Smooth muscle cell (in vitro differentiated cells): Measurements from ENCODE around the gene ADGRG6. TPM values are rescaled to one million over a fixed set of nuclear protein-coding genes. Genes with fewer than 3 reads are reported as not detected.

Experiments used
- DNase-seq: peaks from one replicate; lab custom pipeline; 2025; ENCODE audit not compliant: unreplicated experiment; lab: John Stamatoyannopoulos, UW
- H2AFZ ChIP-seq: fragments of 200-600 bp; sonication (generic); 2 replicates; pipeline ENCODE4 v1.6.0; 2016; ENCODE audit warnings: antibody characterized with exemption, low read depth, mild to moderate bottlenecking
- H3F3A ChIP-seq: fragments of 200-600 bp; sonication (generic); 2 replicates; pipeline ENCODE4 v1.6.0; 2017; ENCODE audit warnings: antibody characterized with exemption, low read depth
- H3K27ac ChIP-seq: fragments of 200-600 bp; sonication (generic); 2 replicates; pipeline ENCODE4 v1.5.1; 2016; ENCODE audit warnings: low read depth, mild to moderate bottlenecking
- H3K27me3 ChIP-seq: fragments of 200-600 bp; sonication (generic); 2 replicates; pipeline ENCODE4 v1.6.1; 2016; ENCODE audit warnings: low read depth, mild to moderate bottlenecking
- H3K36me3 ChIP-seq: fragments of 200-600 bp; sonication (generic); 2 replicates; pipeline ENCODE4 v1.5.1; 2016; ENCODE audit warnings: low read depth
- H3K4me1 ChIP-seq: fragments of 200-600 bp; sonication (generic); 2 replicates; pipeline ENCODE4 v1.5.1; 2016; ENCODE audit warnings: low read depth
- H3K4me2 ChIP-seq: fragments of 200-600 bp; sonication (generic); 2 replicates; pipeline ENCODE4 v1.6.0; 2016; ENCODE audit warnings: mild to moderate bottlenecking
- H3K4me3 ChIP-seq: fragments of 200-600 bp; sonication (generic); 2 replicates; pipeline ENCODE4 v1.5.1; 2016; ENCODE audit warnings: mild to moderate bottlenecking
- H3K79me2 ChIP-seq: fragments of 200-600 bp; sonication (generic); 2 replicates; pipeline ENCODE4 v1.6.0; 2016; ENCODE audit warnings: low read depth, mild to moderate bottlenecking
- H3K9ac ChIP-seq: fragments of 200-600 bp; sonication (generic); 2 replicates; pipeline ENCODE4 v1.6.0; 2016; ENCODE audit warnings: low read depth
- H3K9me3 ChIP-seq: fragments of 200-600 bp; sonication (generic); replicated peaks from 2 replicates; pipeline ENCODE4 v1.5.1; 2016; ENCODE audit warnings: low read depth
- H4K20me1 ChIP-seq: fragments of 200-600 bp; sonication (generic); 2 replicates; pipeline ENCODE4 v1.6.0; 2016; ENCODE audit warnings: low read depth
- CTCF ChIP-seq: fragments of 200-600 bp; sonication (generic); IDR thresholded peaks from 2 replicates; pipeline ENCODE4 v1.5.1; 2017; ENCODE audit warnings: borderline replicate concordance, mild to moderate bottlenecking, antibody characterized with exemption; ENCODE audit not compliant: insufficient read depth, poor library complexity, severe bottlenecking
- WGBS: methylation state at CpG from one replicate; pipeline ENCODE4 v1.1.7; 2016; ENCODE audit warnings: low lambda C conversion rate; 5-methylcytosine and 5-hydroxymethylcytosine counted together
- polyA plus RNA-seq: library from polyadenylated mRNA; unstranded; fragments of >200 nt; fragmentation: Nextera tagmentation; extraction: Ambion mirVana; gene quantifications from 2 replicates; pipeline ENCODE4 v1.2.1, GENCODE V29; 2016
- total RNA-seq: library from RNA; depleted of rRNA; stranded (reverse); fragments of >200 nt; gene quantifications from 2 replicates; pipeline ENCODE4 v1.2.3, GENCODE V29; 2014

Gene ADGRG6
- total and polyA plus RNA-seq, 2 experiments from 2014 or later = 0.77 to 14.2 TPM

- H3K27ac ChIP-seq = peak overlapping the region; percentile 89
- peak overlapping the region; percentile 76 for H3K4me2 ChIP-seq
- no peaks in the 10 kb centered on the region for H3K27me3 ChIP-seq
- no peaks in the 10 kb centered on the region for H3K36me3 ChIP-seq
- no peak for TF ChIP-seq CTCF
- no peaks in the 10 kb centered on the region for H3K9me3 ChIP-seq
- H3K4me3 ChIP-seq = no peak overlapping the region
- DNase-seq = no peak
- H3F3A ChIP-seq = peaks cover 16% of the 10 kb centered on the region
- no peaks in the 10 kb centered on the region for H4K20me1 ChIP-seq
- H3K9ac ChIP-seq = peak overlapping the region; percentile 27
- peaks cover 40% of the 10 kb centered on the region for H3K4me1 ChIP-seq
- WGBS = 13% methylated on average over 2 of the region's 2 CpGs
- H2AFZ ChIP-seq = peak overlapping the region; percentile 41
- no peaks in the 10 kb centered on the region for H3K79me2 ChIP-seq
Measured at GRCh38 chr6:142376115-142376514, 74.3 kb downstream of the ADGRG6 start.

GRCh38 chr6:142376800-142377496 is 75.1 kb downstream of the ADGRG6 start:
- Histone ChIP-seq H2AFZ (peak overlapping the region; percentile 72), H3K4me2 (peak overlapping the region; percentile 76), H3K36me3 (no peaks in the 10 kb centered on the region), H3K9me3 (no peaks in the 10 kb centered on the region), H3K27ac (peak overlapping the region; percentile 89), H3F3A (peaks cover 16% of the 10 kb centered on the region), H3K79me2 (no peaks in the 10 kb centered on the region), H3K27me3 (no peaks in the 10 kb centered on the region), H3K4me1 (peaks cover 40% of the 10 kb centered on the region), H4K20me1 (no peaks in the 10 kb centered on the region), H3K4me3 (no peak overlapping the region), H3K9ac (peak overlapping the region; percentile 13)
- 22% methylated on average over 7 of the region's 7 CpGs for WGBS
- no peak for TF ChIP-seq CTCF
- DNase-seq = no peak

- H3K4me2 ChIP-seq = peak overlapping the region; percentile 76
Measured at GRCh38 chr6:142377497-142377848, 75.7 kb downstream of the ADGRG6 start.

More at GRCh38 chr6:142377497-142377848, 75.7 kb downstream of the ADGRG6 start:
- no peaks in the 10 kb centered on the region for H4K20me1 ChIP-seq
- peak overlapping the region; percentile 72 for H2AFZ ChIP-seq
- no peaks in the 10 kb centered on the region for H3K27me3 ChIP-seq
- 52% methylated on average over 4 of the region's 4 CpGs for WGBS
- H3K79me2 ChIP-seq = no peaks in the 10 kb centered on the region
- no peak for DNase-seq
- no peaks in the 10 kb centered on the region for H3K9me3 ChIP-seq
- H3F3A ChIP-seq = peaks cover 16% of the 10 kb centered on the region
- no peak overlapping the region for H3K4me3 ChIP-seq
- H3K9ac ChIP-seq = no peak overlapping the region
- no peak for TF ChIP-seq CTCF
- H3K36me3 ChIP-seq = no peaks in the 10 kb centered on the region
- peaks cover 40% of the 10 kb centered on the region for H3K4me1 ChIP-seq
- peak overlapping the region; percentile 89 for H3K27ac ChIP-seq
